Thyroid gland (tissue), 4 donors: Measurements from ENCODE around the gene ODC1. TPM values are rescaled to one million over a fixed set of nuclear protein-coding genes. Genes with fewer than 3 reads are reported as not detected.
A peak's percentile ranks its signal among the peaks of the same experiment; 100 is the strongest.

Experiments used
- DNase-seq, 2 donors: peaks; one replicate each; pipeline ENCODE4 v3.0.0-alpha.2; 2019
- H3K27ac ChIP-seq, 3 donors: fragments of 200-600 bp; sonication (generic); 1 replicate in 2 of 3; 2 replicates in 1 of 3; pipeline ENCODE4 v1.5.1; 2016 to 2019; ENCODE audit warnings: mild to moderate bottlenecking in 1 of 3, moderate library complexity in 1 of 3
- H3K27me3 ChIP-seq: fragments of 200-600 bp; sonication (generic); one replicate; pipeline ENCODE4 v1.5.1; 2019
- H3K36me3 ChIP-seq, 2 donors: fragments of 200-600 bp; sonication (generic); one replicate each; pipeline ENCODE4 v1.5.1; 2016 to 2019
- H3K4me1 ChIP-seq, 2 donors: fragments of 200-600 bp; sonication (generic); one replicate each; pipeline ENCODE4 v1.5.1; 2017 to 2019
- H3K4me3 ChIP-seq, 3 donors: fragments of 200-600 bp; sonication (generic); replicated peaks in 1 of 3; 1 replicate in 2 of 3; 2 replicates in 1 of 3; pipeline ENCODE4 v1.5.1; 2016; ENCODE audit warnings: mild to moderate bottlenecking in 1 of 3
- H3K9me3 ChIP-seq: fragments of 200-600 bp; sonication (generic); one replicate; pipeline ENCODE4 v1.5.1; 2017
- POLR2A ChIP-seq, 2 donors: fragments of 450-650 bp; IDR thresholded peaks; one replicate each; pipeline ENCODE4 v1.6.1; 2017; ENCODE audit warnings: antibody characterized with exemption in 2 of 2, mild to moderate bottlenecking in 2 of 2, moderate library complexity in 1 of 2
- WGBS, 2 donors: methylation state at CpG; one replicate each; pipeline ENCODE4 v1.1.5; 2017; 5-methylcytosine and 5-hydroxymethylcytosine counted together
- intact Hi-C: fragments of 100-400 bp; cut with DNase I; formaldehyde crosslinking; loops from one replicate; pipeline ENCODE4 v1.15.1; 2023
- total RNA-seq, 4 donors: library from RNA; depleted of rRNA; stranded (reverse); fragments of >200 nt; gene quantifications; one replicate each; pipeline ENCODE4 v1.2.3, GENCODE V29; 2016
- TF ChIP-seq, protein P1 (sequence below), 6 experiments: fragments of 200-600 bp in 3 of 6; fragments of 450-650 bp in 3 of 6; sonication (generic) in 3 of 6; IDR thresholded peaks; one replicate each; pipeline ENCODE4 v1.5.1; 2016 to 2019; ENCODE audit warnings: antibody characterized with exemption in 6 of 6, mild to moderate bottlenecking in 2 of 6, inconsistent platforms in 1 of 6, moderate library complexity in 1 of 6

ODC1 gene
- total RNA-seq, 4 donors from 2014 or later, result 72.0 to 126 (median 84.9) TPM

DNA sequence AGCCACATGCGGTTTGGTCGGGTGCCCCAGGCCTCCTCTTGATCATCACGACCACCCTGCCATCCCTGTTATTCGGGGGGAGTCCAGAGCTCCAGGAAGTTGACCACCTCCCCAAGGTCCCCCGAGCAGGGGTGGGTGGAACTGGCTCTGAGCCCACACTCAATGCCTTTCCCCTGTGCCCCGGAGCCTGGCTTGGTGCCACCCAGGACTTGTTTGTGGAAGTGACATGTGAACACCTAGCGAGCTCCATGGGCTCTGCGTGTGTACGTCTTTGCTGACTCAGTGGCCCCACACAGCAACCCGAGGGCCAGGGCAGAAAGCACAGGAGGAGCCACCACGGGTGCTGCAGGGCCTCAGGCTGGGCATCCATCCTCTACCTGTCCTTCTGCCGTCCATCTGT is 32.5 kb downstream of the ODC1 start:
- Histone ChIP-seq H3K36me3 (no peaks in the 10 kb centered on the region), H3K4me1 (peaks cover 0 to 21% of the 10 kb centered on the region in 2 donors), H3K4me3 (no peak overlapping the region), H3K27ac (no peak overlapping the region), H3K9me3 (no peaks in the 10 kb centered on the region), H3K27me3 (no peaks in the 10 kb centered on the region)
- intact Hi-C loops, result no loop called here
- TF ChIP-seq, protein P1, sequence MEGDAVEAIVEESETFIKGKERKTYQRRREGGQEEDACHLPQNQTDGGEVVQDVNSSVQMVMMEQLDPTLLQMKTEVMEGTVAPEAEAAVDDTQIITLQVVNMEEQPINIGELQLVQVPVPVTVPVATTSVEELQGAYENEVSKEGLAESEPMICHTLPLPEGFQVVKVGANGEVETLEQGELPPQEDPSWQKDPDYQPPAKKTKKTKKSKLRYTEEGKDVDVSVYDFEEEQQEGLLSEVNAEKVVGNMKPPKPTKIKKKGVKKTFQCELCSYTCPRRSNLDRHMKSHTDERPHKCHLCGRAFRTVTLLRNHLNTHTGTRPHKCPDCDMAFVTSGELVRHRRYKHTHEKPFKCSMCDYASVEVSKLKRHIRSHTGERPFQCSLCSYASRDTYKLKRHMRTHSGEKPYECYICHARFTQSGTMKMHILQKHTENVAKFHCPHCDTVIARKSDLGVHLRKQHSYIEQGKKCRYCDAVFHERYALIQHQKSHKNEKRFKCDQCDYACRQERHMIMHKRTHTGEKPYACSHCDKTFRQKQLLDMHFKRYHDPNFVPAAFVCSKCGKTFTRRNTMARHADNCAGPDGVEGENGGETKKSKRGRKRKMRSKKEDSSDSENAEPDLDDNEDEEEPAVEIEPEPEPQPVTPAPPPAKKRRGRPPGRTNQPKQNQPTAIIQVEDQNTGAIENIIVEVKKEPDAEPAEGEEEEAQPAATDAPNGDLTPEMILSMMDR (IDR thresholded peaks at IDR 0.05), result no peak
- no peak for TF ChIP-seq POLR2A (IDR thresholded peaks at IDR 0.05)
- DNase-seq, result no peak
- WGBS, 2 donors, result 74 to 94% methylated on average over 6 of the region's 12 CpGs

DNA sequence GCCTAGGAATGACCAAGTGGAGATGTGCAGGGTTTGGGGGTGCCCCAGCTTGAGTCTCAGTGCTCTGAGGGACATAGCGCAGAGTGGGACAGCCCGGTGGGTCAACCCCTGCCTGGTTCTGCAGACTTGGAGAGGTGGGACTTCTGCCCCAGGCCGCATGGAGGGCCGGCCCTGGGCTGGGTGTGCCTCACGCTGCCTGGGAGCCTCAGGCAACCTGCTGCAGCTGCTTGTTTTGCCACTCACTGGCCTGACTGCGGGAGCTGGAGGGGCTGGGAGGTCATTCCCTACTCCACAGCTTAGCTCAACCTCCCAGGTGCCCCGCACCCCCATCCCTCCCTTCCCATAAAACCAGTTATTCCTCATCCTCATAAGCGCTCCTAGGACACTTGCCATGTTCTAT is 33.1 kb downstream of the ODC1 start:
- Histone ChIP-seq H3K4me1 (peaks cover 0 to 21% of the 10 kb centered on the region in 2 donors), H3K36me3 (no peaks in the 10 kb centered on the region), H3K27ac (no peak overlapping the region), H3K9me3 (no peaks in the 10 kb centered on the region), H3K4me3 (no peak overlapping the region), H3K27me3 (no peaks in the 10 kb centered on the region)
- intact Hi-C loops, result no loop called here
- DNase-seq, result no peak
- 94 to 96% methylated on average over 7 to 8 of the region's 8 CpGs for WGBS, 2 donors
- TF ChIP-seq, protein P1 (IDR thresholded peaks at IDR 0.05), result no peak
- no peak for TF ChIP-seq POLR2A (IDR thresholded peaks at IDR 0.05)

DNA sequence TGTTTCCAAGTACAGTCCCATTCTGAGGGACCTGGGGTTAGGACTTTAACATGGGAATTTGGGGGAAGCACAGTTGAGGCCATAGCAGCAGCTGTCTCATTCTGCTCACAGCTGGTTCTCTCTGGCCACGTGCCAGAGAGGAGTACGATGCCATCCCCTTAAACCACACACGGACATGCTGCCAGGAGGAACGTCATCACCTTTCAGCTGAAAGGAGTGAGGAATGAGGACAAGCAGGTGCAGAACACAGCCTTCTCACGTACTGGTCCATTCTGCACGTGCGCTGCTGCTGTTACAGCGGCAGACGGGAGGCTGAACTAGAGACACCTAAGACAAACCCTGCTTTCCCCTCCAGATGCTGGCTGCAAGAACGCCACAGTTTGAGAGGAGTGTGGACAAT is 33.5 kb downstream of the ODC1 start:
- TF ChIP-seq, protein P1 (IDR thresholded peaks at IDR 0.05), result no peak
- TF ChIP-seq POLR2A (IDR thresholded peaks at IDR 0.05), result no peak
- H3K4me1 ChIP-seq, result peaks cover 0 to 21% of the 10 kb centered on the region in 2 donors
- no peak overlapping the region for H3K4me3 ChIP-seq
- H3K27me3 ChIP-seq, result no peaks in the 10 kb centered on the region
- no peaks in the 10 kb centered on the region for H3K36me3 ChIP-seq
- H3K9me3 ChIP-seq, result no peaks in the 10 kb centered on the region
- H3K27ac ChIP-seq, result no peak overlapping the region
- WGBS, 2 donors, result 78 to 81% methylated on average over 10 of the region's 10 CpGs
- DNase-seq, result no peak
- intact Hi-C loops, result no loop called here

DNA sequence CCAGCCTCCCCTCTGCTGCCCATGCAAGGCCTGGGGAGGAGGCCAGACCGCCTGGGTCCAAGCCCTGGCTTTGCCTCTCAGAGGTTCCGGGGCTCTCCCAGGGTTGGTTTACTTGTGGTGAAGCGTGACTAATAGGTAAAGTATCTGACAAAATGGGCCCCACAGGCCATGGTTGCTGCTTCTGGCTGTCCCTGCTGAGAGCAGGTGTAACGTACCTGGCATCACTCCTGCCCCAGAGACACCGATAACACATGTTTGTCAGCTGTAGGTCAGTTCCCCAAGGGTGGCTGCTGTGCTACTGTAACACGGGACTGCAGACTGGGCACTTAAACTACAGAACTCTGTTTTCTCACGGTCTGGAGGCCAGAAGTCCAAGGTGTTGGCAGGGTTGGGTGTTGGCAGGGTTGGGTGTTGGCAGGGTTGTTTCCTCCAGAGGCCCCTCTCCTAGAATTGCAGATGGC is 34.1 kb downstream of the ODC1 start:
- Histone ChIP-seq H3K4me1 (peaks cover 0 to 26% of the 10 kb centered on the region in 2 donors), H3K27me3 (no peaks in the 10 kb centered on the region), H3K4me3 (no peak overlapping the region), H3K36me3 (no peaks in the 10 kb centered on the region), H3K9me3 (no peaks in the 10 kb centered on the region), H3K27ac (no peak overlapping the region)
- DNase-seq, result peak; percentile 62 to 73
- 39 to 71% methylated on average over 3 to 7 of the region's 7 CpGs for WGBS, 2 donors
- no peak for TF ChIP-seq POLR2A (IDR thresholded peaks at IDR 0.05)
- TF ChIP-seq, protein P1 (IDR thresholded peaks at IDR 0.05), result no peak
- intact Hi-C loops, result no loop called here

DNA sequence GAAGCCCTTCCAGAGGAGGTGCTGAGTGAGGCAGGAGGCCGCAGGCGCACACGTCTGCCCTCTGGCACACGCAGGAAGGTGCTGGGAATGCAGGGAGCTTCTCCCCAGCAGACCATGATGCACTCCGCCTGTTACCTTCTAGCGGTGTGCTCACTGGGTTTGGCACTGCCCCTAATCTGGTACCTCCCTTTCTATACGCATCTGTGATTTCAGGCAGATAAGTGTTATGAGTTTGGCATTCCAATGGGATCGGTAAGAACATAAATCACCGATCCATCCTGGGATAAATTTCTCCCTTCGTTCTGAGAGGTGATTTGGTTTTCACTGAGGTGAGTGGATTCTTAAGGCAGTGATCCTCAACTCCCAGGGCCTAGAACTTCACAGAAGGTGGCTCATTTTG is 34.6 kb downstream of the ODC1 start:
- Histone ChIP-seq H3K4me3 (no peak overlapping the region), H3K4me1 (peaks cover 0 to 32% of the 10 kb centered on the region in 2 donors), H3K36me3 (no peaks in the 10 kb centered on the region), H3K9me3 (no peaks in the 10 kb centered on the region), H3K27me3 (no peaks in the 10 kb centered on the region), H3K27ac (no peak overlapping the region)
- intact Hi-C loops, result no loop called here
- no peak for DNase-seq
- 84 to 87% methylated on average over 10 of the region's 10 CpGs for whole genome bisulfite sequencing, 2 donors
- no peak for TF ChIP-seq POLR2A (IDR thresholded peaks at IDR 0.05)
- TF ChIP-seq, protein P1 (IDR thresholded peaks at IDR 0.05), result no peak
